ENCODE measurements around the gene DLEC1.

Gene DLEC1

GRCh38 chr3:38140326-38141172 is 101.5 kb downstream of the DLEC1 start:
- no peaks in the 10 kb centered on the region for H3K27me3 Mint-ChIP-seq
- peak overlapping the region; percentile 34 for H3K27ac Mint-ChIP-seq

GRCh38 chr3:38141173-38141951 is 102.4 kb downstream of the DLEC1 start:
- peaks cover 33% of the 10 kb centered on the region for H3K4me1 Mint-ChIP-seq (ENCODE audit: low read depth)
- H3K9me3 Mint-ChIP-seq (ENCODE audit: low read depth): peaks cover 4% of the 10 kb centered on the region
- H3K27me3 Mint-ChIP-seq: no peaks in the 10 kb centered on the region
- peak overlapping the region; percentile 34 for H3K27ac Mint-ChIP-seq
- H3K36me3 Mint-ChIP-seq: peaks cover 13% of the 10 kb centered on the region
- H3K4me3 Mint-ChIP-seq: peak overlapping the region; percentile 65

More at GRCh38 chr3:38140326-38141172, 101.5 kb downstream of the DLEC1 start:
- Mint-ChIP-seq H3K9me3 (ENCODE audit: low read depth) (no peaks in the 10 kb centered on the region), H3K4me3 (peak overlapping the region; percentile 94), H3K4me1 (ENCODE audit: low read depth) (peaks cover 40% of the 10 kb centered on the region), H3K36me3 (peaks cover 4% of the 10 kb centered on the region)

GRCh38 chr3:38141952-38142273 is 102.9 kb downstream of the DLEC1 start:
- Mint-ChIP-seq H3K36me3 (peaks cover 15% of the 10 kb centered on the region), H3K27ac (no peak overlapping the region), H3K4me3 (no peak overlapping the region), H3K4me1 (ENCODE audit: low read depth) (peaks cover 34% of the 10 kb centered on the region), H3K9me3 (ENCODE audit: low read depth) (peaks cover 9% of the 10 kb centered on the region), H3K27me3 (no peaks in the 10 kb centered on the region)

GRCh38 chr3:38142959-38143358 is 104.0 kb downstream of the DLEC1 start:
- no peak overlapping the region for H3K4me3 Mint-ChIP-seq
- peaks cover 9% of the 10 kb centered on the region for H3K9me3 Mint-ChIP-seq (ENCODE audit: low read depth)
- H3K4me1 Mint-ChIP-seq (ENCODE audit: low read depth): peaks cover 27% of the 10 kb centered on the region
- H3K27ac Mint-ChIP-seq: no peak overlapping the region
- H3K36me3 Mint-ChIP-seq: peaks cover 19% of the 10 kb centered on the region
- H3K27me3 Mint-ChIP-seq: no peaks in the 10 kb centered on the region

- H3K9me3 Mint-ChIP-seq (ENCODE audit: low read depth): peaks cover 9% of the 10 kb centered on the region
Observed at GRCh38 chr3:38143511-38143910, 104.5 kb downstream of the DLEC1 start.

GRCh38 chr3:38146504-38146903 is 107.5 kb downstream of the DLEC1 start:
- Mint-ChIP-seq H3K27me3 (no peaks in the 10 kb centered on the region), H3K4me1 (ENCODE audit: low read depth) (peaks cover 16% of the 10 kb centered on the region), H3K4me3 (no peak overlapping the region), H3K9me3 (ENCODE audit: low read depth) (peaks cover 9% of the 10 kb centered on the region), H3K27ac (no peak overlapping the region), H3K36me3 (peaks cover 15% of the 10 kb centered on the region)

More at GRCh38 chr3:38143511-38143910, 104.5 kb downstream of the DLEC1 start:
- Mint-ChIP-seq H3K27ac (no peak overlapping the region), H3K27me3 (no peaks in the 10 kb centered on the region), H3K4me1 (ENCODE audit: low read depth) (peaks cover 25% of the 10 kb centered on the region), H3K4me3 (no peak overlapping the region), H3K36me3 (peaks cover 19% of the 10 kb centered on the region)

- Mint-ChIP-seq H3K9me3 (ENCODE audit: low read depth) (peaks cover 9% of the 10 kb centered on the region), H3K36me3 (peaks cover 15% of the 10 kb centered on the region), H3K27me3 (no peaks in the 10 kb centered on the region), H3K4me3 (no peak overlapping the region), H3K27ac (no peak overlapping the region), H3K4me1 (ENCODE audit: low read depth) (peaks cover 23% of the 10 kb centered on the region)
Observed at GRCh38 chr3:38147421-38147820, 108.4 kb downstream of the DLEC1 start.

- H3K27ac Mint-ChIP-seq: no peak overlapping the region
- H3K9me3 Mint-ChIP-seq (ENCODE audit: low read depth): peaks cover 9% of the 10 kb centered on the region
- peaks cover 15% of the 10 kb centered on the region for H3K36me3 Mint-ChIP-seq
- no peaks in the 10 kb centered on the region for H3K27me3 Mint-ChIP-seq
- H3K4me3 Mint-ChIP-seq: no peak overlapping the region
- peaks cover 26% of the 10 kb centered on the region for H3K4me1 Mint-ChIP-seq (ENCODE audit: low read depth)
Observed at GRCh38 chr3:38148311-38148882, 109.4 kb downstream of the DLEC1 start.

- Mint-ChIP-seq H3K27me3 (no peaks in the 10 kb centered on the region), H3K36me3 (peaks cover 15% of the 10 kb centered on the region), H3K27ac (peak overlapping the region; percentile 1), H3K9me3 (ENCODE audit: low read depth) (peaks cover 9% of the 10 kb centered on the region), H3K4me3 (no peak overlapping the region), H3K4me1 (ENCODE audit: low read depth) (peaks cover 36% of the 10 kb centered on the region)
Observed at GRCh38 chr3:38149708-38150107, 110.7 kb downstream of the DLEC1 start.

GRCh38 chr3:38150780-38151528 is 111.9 kb downstream of the DLEC1 start:
- Mint-ChIP-seq H3K4me1 (ENCODE audit: low read depth) (peaks cover 43% of the 10 kb centered on the region), H3K27me3 (no peaks in the 10 kb centered on the region), H3K36me3 (peaks cover 10% of the 10 kb centered on the region), H3K9me3 (ENCODE audit: low read depth) (peaks cover 9% of the 10 kb centered on the region), H3K27ac (no peak overlapping the region), H3K4me3 (no peak overlapping the region)

GRCh38 chr3:38151667-38152265 is 112.8 kb downstream of the DLEC1 start:
- no peaks in the 10 kb centered on the region for H3K27me3 Mint-ChIP-seq
- H3K36me3 Mint-ChIP-seq: peaks cover 4% of the 10 kb centered on the region
- no peak overlapping the region for H3K4me3 Mint-ChIP-seq
- H3K4me1 Mint-ChIP-seq (ENCODE audit: low read depth): peaks cover 42% of the 10 kb centered on the region
- H3K27ac Mint-ChIP-seq: peak overlapping the region; percentile 59
- peaks cover 1% of the 10 kb centered on the region for H3K9me3 Mint-ChIP-seq (ENCODE audit: low read depth)

GRCh38 chr3:38152609-38153008 is 113.6 kb downstream of the DLEC1 start:
- Mint-ChIP-seq H3K27me3 (no peaks in the 10 kb centered on the region), H3K4me3 (no peak overlapping the region), H3K36me3 (peaks cover 2% of the 10 kb centered on the region), H3K27ac (no peak overlapping the region), H3K4me1 (ENCODE audit: low read depth) (peaks cover 42% of the 10 kb centered on the region), H3K9me3 (ENCODE audit: low read depth) (no peaks in the 10 kb centered on the region)

GRCh38 chr3:38153221-38153620 is 114.2 kb downstream of the DLEC1 start:
- Mint-ChIP-seq H3K27ac (no peak overlapping the region), H3K4me3 (no peak overlapping the region), H3K9me3 (ENCODE audit: low read depth) (no peaks in the 10 kb centered on the region), H3K27me3 (no peaks in the 10 kb centered on the region), H3K4me1 (ENCODE audit: low read depth) (peaks cover 37% of the 10 kb centered on the region), H3K36me3 (no peaks in the 10 kb centered on the region)

GRCh38 chr3:38154033-38154494 is 115.1 kb downstream of the DLEC1 start:
- H3K4me1 Mint-ChIP-seq (ENCODE audit: low read depth): peaks cover 36% of the 10 kb centered on the region
- H3K9me3 Mint-ChIP-seq (ENCODE audit: low read depth): no peaks in the 10 kb centered on the region
- H3K27ac Mint-ChIP-seq: peak overlapping the region; percentile 34
- no peaks in the 10 kb centered on the region for H3K27me3 Mint-ChIP-seq
- H3K4me3 Mint-ChIP-seq: no peak overlapping the region
- no peaks in the 10 kb centered on the region for H3K36me3 Mint-ChIP-seq

Measured in activated naive CD8-positive, alpha-beta T cell (primary cell).